Natural killer cell (primary cell): ENCODE results near the gene CNTNAP4. TPM values are rescaled to one million over a fixed set of nuclear protein-coding genes. Genes with fewer than 3 reads are reported as not detected.

ENCODE experiments used
- ATAC-seq, 3 donors: fragments of 150-1000 bp in 2 of 3; fragments of 200-7000 bp in 1 of 3; cut with Tn5 transposase; 1 replicate in 1 of 3; 2 replicates in 2 of 3; pipeline ENCODE4 v1.10.0; 2021; ENCODE audit warnings: mild to moderate bottlenecking in 2 of 3, moderate library complexity in 2 of 3
- DNase-seq, 2 donors: peaks; one replicate each; pipeline versions ENCODE4 v3.0.0 to v3.0.0-alpha.2; 2013 to 2021; ENCODE audit warnings: mixed read lengths in 1 of 2
- H3K27ac ChIP-seq: one replicate; pipeline ENCODE4 v1.5.1; 2013; ENCODE audit warnings: mild to moderate bottlenecking, low read length
- H3K27me3 ChIP-seq: one replicate; pipeline ENCODE4 v1.6.1; 2013; ENCODE audit warnings: low read length; ENCODE audit not compliant: control insufficient read depth, insufficient read depth
- H3K36me3 ChIP-seq: one replicate; pipeline ENCODE4 v1.6.1; 2013; ENCODE audit warnings: low read length; ENCODE audit not compliant: control insufficient read depth, insufficient read depth
- H3K4me1 ChIP-seq: one replicate; pipeline ENCODE4 v1.6.1; 2013; ENCODE audit warnings: low read length; ENCODE audit not compliant: control insufficient read depth, insufficient read depth
- H3K4me3 ChIP-seq: one replicate; pipeline ENCODE4 v1.5.1; 2013; ENCODE audit warnings: low read length
- H3K9me3 ChIP-seq: one replicate; pipeline ENCODE4 v1.6.1; 2013; ENCODE audit warnings: low read length; ENCODE audit not compliant: control insufficient read depth, insufficient read depth
- H3K27ac Mint-ChIP-seq, 2 donors: one replicate each; pipeline ENCODE4 v1.8.0; 2022; ENCODE audit warnings: mild to moderate bottlenecking in 2 of 2, mixed read lengths in 2 of 2, moderate library complexity in 1 of 2
- H3K27me3 Mint-ChIP-seq, 2 donors: one replicate each; pipeline ENCODE4 v1.8.0; 2022; ENCODE audit warnings: low read depth in 2 of 2, mixed read lengths in 2 of 2
- H3K36me3 Mint-ChIP-seq: one replicate; pipeline ENCODE4 v1.8.0; 2022; ENCODE audit warnings: mixed read lengths
- H3K4me1 Mint-ChIP-seq, 2 donors: one replicate each; pipeline ENCODE4 v1.8.0; 2022; ENCODE audit warnings: mixed read lengths in 2 of 2
- H3K4me3 Mint-ChIP-seq: one replicate; pipeline ENCODE4 v1.8.0; 2022; ENCODE audit warnings: mild to moderate bottlenecking, moderate library complexity, mixed read lengths
- H3K9me3 Mint-ChIP-seq, 2 donors: one replicate each; pipeline ENCODE4 v1.8.0; 2022; ENCODE audit warnings: mixed read lengths in 2 of 2
- WGBS: methylation state at CpG from one replicate; pipeline ENCODE4 v1.1.7; 2013; ENCODE audit warnings: missing lambda C conversion rate; ENCODE audit not compliant: insufficient coverage; 5-methylcytosine and 5-hydroxymethylcytosine counted together
- intact Hi-C: fragments of 100-400 bp; cut with micrococcal nuclease; formaldehyde crosslinking; loops from one replicate; pipeline ENCODE4 v1.14.2; 2022
- total RNA-seq, 4 donors: library from RNA; stranded (reverse); fragments of 120-200 nt in 1 of 4; gene quantifications; one replicate each; pipeline versions ENCODE4 v1.2.3 to v1.2.4, GENCODE V29; 2013 to 2022
- TF ChIP-seq, protein P1 (sequence below): fragments of 200-600 bp; IDR thresholded peaks from one replicate; pipeline ENCODE4 v1.8.0; 2022; ENCODE audit warnings: antibody characterized with exemption

CNTNAP4 gene
- total RNA-seq, 3 donors from 2014 or later (not counting 1 experiment from before 2014, with no cell fraction given): not detected

DNA sequence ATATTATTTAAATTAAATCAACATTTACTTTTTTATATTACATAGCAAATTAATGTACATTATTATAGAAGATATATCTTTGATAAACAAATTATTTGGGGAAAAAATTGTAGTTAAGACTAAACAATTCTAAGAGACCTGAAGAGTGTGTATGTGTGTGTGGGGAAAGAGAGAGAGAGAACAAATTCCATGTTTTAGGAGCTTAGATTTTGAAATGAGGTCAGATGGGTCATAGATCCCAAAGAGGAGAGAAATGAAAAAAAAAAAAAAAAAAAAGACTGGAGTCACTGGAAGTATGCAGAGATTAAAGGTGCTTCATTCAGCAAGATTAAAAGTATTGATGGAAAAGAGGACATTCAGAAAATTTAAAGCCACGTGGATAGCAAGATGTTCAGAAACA, 206.8 kb downstream of the CNTNAP4 start:
- WGBS: 57% methylated on average over 1 of the region's 1 CpG
- Histone ChIP-seq H3K4me3 (no peak overlapping the region), H3K9me3 (no peaks in the 10 kb centered on the region), H3K4me1 (no peaks in the 10 kb centered on the region), H3K36me3 (no peaks in the 10 kb centered on the region), H3K27ac (no peak overlapping the region), H3K27me3 (no peaks in the 10 kb centered on the region)
- DNase-seq (no peak), ATAC-seq (no peak)
- TF ChIP-seq, protein P1, sequence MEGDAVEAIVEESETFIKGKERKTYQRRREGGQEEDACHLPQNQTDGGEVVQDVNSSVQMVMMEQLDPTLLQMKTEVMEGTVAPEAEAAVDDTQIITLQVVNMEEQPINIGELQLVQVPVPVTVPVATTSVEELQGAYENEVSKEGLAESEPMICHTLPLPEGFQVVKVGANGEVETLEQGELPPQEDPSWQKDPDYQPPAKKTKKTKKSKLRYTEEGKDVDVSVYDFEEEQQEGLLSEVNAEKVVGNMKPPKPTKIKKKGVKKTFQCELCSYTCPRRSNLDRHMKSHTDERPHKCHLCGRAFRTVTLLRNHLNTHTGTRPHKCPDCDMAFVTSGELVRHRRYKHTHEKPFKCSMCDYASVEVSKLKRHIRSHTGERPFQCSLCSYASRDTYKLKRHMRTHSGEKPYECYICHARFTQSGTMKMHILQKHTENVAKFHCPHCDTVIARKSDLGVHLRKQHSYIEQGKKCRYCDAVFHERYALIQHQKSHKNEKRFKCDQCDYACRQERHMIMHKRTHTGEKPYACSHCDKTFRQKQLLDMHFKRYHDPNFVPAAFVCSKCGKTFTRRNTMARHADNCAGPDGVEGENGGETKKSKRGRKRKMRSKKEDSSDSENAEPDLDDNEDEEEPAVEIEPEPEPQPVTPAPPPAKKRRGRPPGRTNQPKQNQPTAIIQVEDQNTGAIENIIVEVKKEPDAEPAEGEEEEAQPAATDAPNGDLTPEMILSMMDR: no peak
- H3K36me3 Mint-ChIP-seq: no peaks in the 10 kb centered on the region
- peaks cover 10 to 11% of the 10 kb centered on the region in 2 donors for H3K9me3 Mint-ChIP-seq
- no peak overlapping the region for H3K4me3 Mint-ChIP-seq
- H3K27ac Mint-ChIP-seq: no peak overlapping the region
- H3K4me1 Mint-ChIP-seq: no peaks in the 10 kb centered on the region
- intact Hi-C loops: no loop called here
- no peaks in the 10 kb centered on the region for H3K27me3 Mint-ChIP-seq

- DNase-seq (no peak), ATAC-seq (no peak)
- Histone ChIP-seq H3K4me1 (no peaks in the 10 kb centered on the region), H3K27me3 (no peaks in the 10 kb centered on the region), H3K9me3 (no peaks in the 10 kb centered on the region), H3K36me3 (no peaks in the 10 kb centered on the region), H3K4me3 (no peak overlapping the region), H3K27ac (no peak overlapping the region)
- no peaks in the 10 kb centered on the region for H3K36me3 Mint-ChIP-seq
- H3K4me3 Mint-ChIP-seq: no peak overlapping the region
- H3K27ac Mint-ChIP-seq: no peak overlapping the region
- no peaks in the 10 kb centered on the region for H3K27me3 Mint-ChIP-seq
- H3K4me1 Mint-ChIP-seq: no peaks in the 10 kb centered on the region
- WGBS: 100% methylated on average over 1 of the region's 1 CpG
- TF ChIP-seq, protein P1: no peak
- H3K9me3 Mint-ChIP-seq: peaks cover 15 to 18% of the 10 kb centered on the region in 2 donors
- intact Hi-C loops: no loop called here
Observed at GRCh38 chr16:76486740-76487139, 209.5 kb downstream of the CNTNAP4 start.

- DNase-seq: no peak
- TF ChIP-seq, protein P1: no peak
- intact Hi-C loops: no loop called here
- Mint-ChIP-seq H3K9me3 (peaks cover 13 to 20% of the 10 kb centered on the region in 2 donors), H3K4me3 (no peak overlapping the region), H3K4me1 (no peaks in the 10 kb centered on the region), H3K27ac (no peak overlapping the region), H3K36me3 (no peaks in the 10 kb centered on the region), H3K27me3 (no peaks in the 10 kb centered on the region)
- H3K27ac ChIP-seq: no peak overlapping the region
- no peak overlapping the region for H3K4me3 ChIP-seq
- H3K27me3 ChIP-seq: no peaks in the 10 kb centered on the region
- ATAC-seq: no peak
- 73% methylated on average over 5 of the region's 6 CpGs for WGBS
- H3K36me3 ChIP-seq: no peaks in the 10 kb centered on the region
- H3K4me1 ChIP-seq: no peaks in the 10 kb centered on the region
- H3K9me3 ChIP-seq: no peaks in the 10 kb centered on the region
Observed at GRCh38 chr16:76487411-76488064, 210.3 kb downstream of the CNTNAP4 start.

GRCh38 chr16:76488065-76488417, 210.8 kb downstream of the CNTNAP4 start:
- TF ChIP-seq, protein P1: no peak
- intact Hi-C loops: no loop called here
- Histone ChIP-seq H3K9me3 (no peaks in the 10 kb centered on the region), H3K27ac (no peak overlapping the region), H3K36me3 (no peaks in the 10 kb centered on the region), H3K27me3 (no peaks in the 10 kb centered on the region), H3K4me3 (no peak overlapping the region), H3K4me1 (no peaks in the 10 kb centered on the region)
- WGBS: 72% methylated on average over 4 of the region's 5 CpGs
- ATAC-seq: no peak
- Mint-ChIP-seq H3K4me3 (no peak overlapping the region), H3K27ac (no peak overlapping the region), H3K36me3 (no peaks in the 10 kb centered on the region), H3K27me3 (no peaks in the 10 kb centered on the region), H3K9me3 (peaks cover 16 to 23% of the 10 kb centered on the region in 2 donors), H3K4me1 (no peaks in the 10 kb centered on the region)
- DNase-seq: no peak
